Cardiac fibroblast (primary cell): ENCODE measurements around the gene CCL7.

Experiments
- DNase-seq, 2 donors: peaks; one replicate each; pipeline versions ENCODE4 v3.0.0 to v3.0.0-alpha.2; 2010; ENCODE audit warnings: low read depth in 2 of 2
- H3K4me3 ChIP-seq, 2 donors: replicated peaks in 1 of 2; 1 replicate in 1 of 2; 2 replicates in 1 of 2; pipeline ENCODE4 v1.5.1; 2011; ENCODE audit warnings: low read depth in 2 of 2, low read length in 2 of 2, mild to moderate bottlenecking in 2 of 2, moderate library complexity in 1 of 2
- TF ChIP-seq, protein P1 (sequence below): IDR thresholded peaks from one replicate; pipeline ENCODE4 v1.5.1; 2011; ENCODE audit warnings: low read depth, mild to moderate bottlenecking, low read length, inconsistent platforms

CCL7 gene

DNA sequence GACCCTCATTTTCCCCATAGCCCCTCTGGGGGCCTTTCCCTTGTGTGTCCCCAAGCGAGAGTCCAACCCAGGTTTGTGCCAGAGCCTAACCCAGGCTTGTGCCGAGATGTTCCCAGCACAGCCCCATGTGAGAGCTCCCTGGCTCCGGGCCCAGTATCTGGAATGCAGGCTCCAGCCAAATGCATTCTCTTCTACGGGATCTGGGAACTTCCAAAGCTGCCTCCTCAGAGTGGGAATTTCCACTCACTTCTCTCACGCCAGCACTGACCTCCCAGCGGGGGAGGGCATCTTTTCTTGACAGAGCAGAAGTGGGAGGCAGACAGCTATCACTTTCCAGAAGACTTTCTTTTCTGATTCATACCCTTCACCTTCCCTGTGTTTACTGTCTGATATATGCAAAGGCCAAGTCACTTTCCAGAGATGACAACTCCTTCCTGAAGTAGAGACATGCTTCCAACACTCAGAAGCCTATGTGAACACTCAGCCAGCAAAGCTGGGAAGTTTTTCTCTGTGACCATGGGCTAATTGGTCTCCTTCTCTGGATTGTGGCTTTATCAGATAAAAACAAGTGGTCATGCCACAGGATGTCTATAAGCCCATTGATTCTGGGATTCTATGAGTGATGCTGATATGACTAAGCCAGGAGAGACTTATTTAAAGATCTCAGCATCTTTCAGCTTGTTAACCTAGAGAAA, 17.4 kb upstream of the CCL7 start:
- no peak overlapping the region for H3K4me3 ChIP-seq
- TF ChIP-seq, protein P1, sequence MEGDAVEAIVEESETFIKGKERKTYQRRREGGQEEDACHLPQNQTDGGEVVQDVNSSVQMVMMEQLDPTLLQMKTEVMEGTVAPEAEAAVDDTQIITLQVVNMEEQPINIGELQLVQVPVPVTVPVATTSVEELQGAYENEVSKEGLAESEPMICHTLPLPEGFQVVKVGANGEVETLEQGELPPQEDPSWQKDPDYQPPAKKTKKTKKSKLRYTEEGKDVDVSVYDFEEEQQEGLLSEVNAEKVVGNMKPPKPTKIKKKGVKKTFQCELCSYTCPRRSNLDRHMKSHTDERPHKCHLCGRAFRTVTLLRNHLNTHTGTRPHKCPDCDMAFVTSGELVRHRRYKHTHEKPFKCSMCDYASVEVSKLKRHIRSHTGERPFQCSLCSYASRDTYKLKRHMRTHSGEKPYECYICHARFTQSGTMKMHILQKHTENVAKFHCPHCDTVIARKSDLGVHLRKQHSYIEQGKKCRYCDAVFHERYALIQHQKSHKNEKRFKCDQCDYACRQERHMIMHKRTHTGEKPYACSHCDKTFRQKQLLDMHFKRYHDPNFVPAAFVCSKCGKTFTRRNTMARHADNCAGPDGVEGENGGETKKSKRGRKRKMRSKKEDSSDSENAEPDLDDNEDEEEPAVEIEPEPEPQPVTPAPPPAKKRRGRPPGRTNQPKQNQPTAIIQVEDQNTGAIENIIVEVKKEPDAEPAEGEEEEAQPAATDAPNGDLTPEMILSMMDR = no peak
- peak; percentile 94 to 97 for DNase-seq

DNA sequence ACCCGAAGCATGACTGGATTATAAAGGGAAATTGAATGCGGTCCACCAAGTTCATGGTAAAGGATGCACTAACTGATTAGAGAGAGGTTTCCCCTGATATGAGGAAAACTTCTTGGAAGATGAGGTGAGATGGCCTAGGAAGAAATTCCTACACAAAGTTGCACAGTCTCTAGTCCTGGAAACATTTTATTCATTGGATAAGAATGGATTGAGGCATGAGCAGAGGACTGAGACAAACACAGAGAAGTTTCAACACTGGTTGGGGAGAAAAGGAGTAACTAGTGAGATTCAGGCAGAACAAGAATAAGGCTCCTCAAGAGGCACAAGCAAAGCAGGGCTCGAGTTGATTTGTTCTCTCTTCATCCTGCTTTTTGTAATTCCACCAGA, 16.9 kb upstream of the CCL7 start:
- DNase-seq = peak in 1 of 2 donors; percentile 48
- no peak overlapping the region for H3K4me3 ChIP-seq
- TF ChIP-seq, protein P1 = no peak

DNA sequence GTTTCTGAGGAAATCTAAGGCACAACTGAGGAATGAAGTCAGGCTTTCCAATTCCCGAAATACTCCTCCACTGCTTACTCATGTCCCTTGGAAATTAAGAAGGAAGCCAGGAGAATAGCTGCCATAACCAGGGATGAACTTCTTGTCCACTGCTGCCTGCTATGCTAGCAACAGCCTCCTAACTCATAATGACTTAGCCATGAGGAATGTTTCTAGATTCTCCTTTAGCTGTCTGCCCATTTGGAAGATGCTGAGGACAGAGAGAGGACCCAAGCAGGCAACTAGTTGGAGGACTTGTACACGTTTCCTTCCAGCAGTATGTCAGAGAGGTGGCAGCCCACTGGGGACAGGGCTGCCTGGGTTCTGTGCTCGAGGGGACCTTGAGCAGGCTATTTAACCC, 15.9 kb upstream of the CCL7 start:
- DNase-seq = peak; percentile 80 to 91
- TF ChIP-seq, protein P1 = no peak
- no peak overlapping the region for H3K4me3 ChIP-seq

DNA sequence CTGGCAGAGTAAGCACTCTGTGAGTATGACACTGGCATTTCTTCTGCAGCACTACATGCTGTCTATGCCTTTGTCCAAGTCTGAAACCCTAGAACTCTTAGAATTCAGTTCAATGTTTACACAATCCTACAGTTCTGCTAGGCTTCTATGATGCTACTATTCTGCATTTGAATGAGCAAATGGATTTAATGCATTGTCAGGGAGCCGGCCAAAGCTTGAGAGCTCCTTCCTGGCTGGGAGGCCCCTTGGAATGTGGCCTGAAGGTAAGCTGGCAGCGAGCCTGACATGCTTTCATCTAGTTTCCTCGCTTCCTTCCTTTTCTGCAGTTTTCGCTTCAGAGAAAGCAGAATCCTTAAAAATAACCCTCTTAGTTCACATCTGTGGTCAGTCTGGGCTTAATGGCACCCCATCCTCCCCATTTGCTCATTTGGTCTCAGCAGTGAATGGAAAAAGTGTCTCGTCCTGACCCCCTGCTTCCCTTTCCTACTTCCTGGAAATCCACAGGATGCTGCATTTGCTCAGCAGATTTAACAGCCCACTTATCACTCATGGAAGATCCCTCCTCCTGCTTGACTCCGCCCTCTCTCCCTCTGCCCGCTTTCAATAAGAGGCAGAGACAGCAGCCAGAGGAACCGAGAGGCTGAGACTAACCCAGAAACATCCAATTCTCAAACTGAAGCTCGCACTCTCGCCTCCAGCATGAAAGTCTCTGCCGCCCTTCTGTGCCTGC, 15.2 kb upstream of the CCL7 start, which contains the start of gene CCL2:
CCL2 (plus strand) TSS at position 635 of the 730 bp plus-strand sequence; CDS start at position 700, 65 bp downstream.
- H3K4me3 ChIP-seq = peak within 1 kb of the TSS; percentile 59 to 65
- TF ChIP-seq, protein P1 = no peak
- peak; percentile 88 to 95 for DNase-seq

DNA sequence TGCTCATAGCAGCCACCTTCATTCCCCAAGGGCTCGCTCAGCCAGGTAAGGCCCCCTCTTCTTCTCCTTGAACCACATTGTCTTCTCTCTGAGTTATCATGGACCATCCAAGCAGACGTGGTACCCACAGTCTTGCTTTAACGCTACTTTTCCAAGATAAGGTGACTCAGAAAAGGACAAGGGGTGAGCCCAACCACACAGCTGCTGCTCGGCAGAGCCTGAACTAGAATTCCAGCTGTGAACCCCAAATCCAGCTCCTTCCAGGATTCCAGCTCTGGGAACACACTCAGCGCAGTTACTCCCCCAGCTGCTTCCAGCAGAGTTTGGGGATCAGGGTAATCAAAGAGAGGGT, 14.7 kb upstream of the CCL7 start:
- peak overlapping the region; percentile 59 to 65 for H3K4me3 ChIP-seq

GRCh38 chr17:34255841-34256240, 14.2 kb upstream of the CCL7 start:
- no peak for DNase-seq
- peak overlapping the region; percentile 59 to 65 for H3K4me3 ChIP-seq
- TF ChIP-seq, protein P1 = no peak

More for the DNA sequence above, 14.7 kb upstream of the CCL7 start:
- TF ChIP-seq, protein P1 = no peak
- DNase-seq = no peak
